ENCODE measurements around the gene EHBP1L1. TPM values are rescaled to one million over a fixed set of nuclear protein-coding genes. Genes with fewer than 3 reads are reported as not detected.

The EHBP1L1 gene
- total RNA-seq, 1 donor from 2014 or later, result 42.6 TPM

- no peak for TF ChIP-seq CTCF (IDR thresholded peaks at IDR 0.05)
- H3K9me3 Mint-ChIP-seq (ENCODE audit: unreplicated experiment), result no peaks in the 10 kb centered on the region
- H3K4me1 Mint-ChIP-seq (ENCODE audit: unreplicated experiment), result peaks cover 39% of the 10 kb centered on the region
Observed at GRCh38 chr11:65553301-65554001, 22.4 kb upstream of the EHBP1L1 start.

GRCh38 chr11:65554057-65554818 lies 21.6 kb upstream of the EHBP1L1 start:
- no peak overlapping the region for H3K4me3 Mint-ChIP-seq (ENCODE audit: unreplicated experiment)
- no peaks in the 10 kb centered on the region for H3K9me3 Mint-ChIP-seq (ENCODE audit: unreplicated experiment)
- TF ChIP-seq CTCF (IDR thresholded peaks at IDR 0.05), result no peak
- no peaks in the 10 kb centered on the region for H3K27me3 Mint-ChIP-seq (ENCODE audit: unreplicated experiment)
- H3K4me1 Mint-ChIP-seq (ENCODE audit: unreplicated experiment), result peaks cover 47% of the 10 kb centered on the region
- no peak for DNase-seq (ENCODE audit: extremely low spot score, unreplicated experiment)
- H3K27ac Mint-ChIP-seq (ENCODE audit: unreplicated experiment), result no peak overlapping the region
- peaks cover 27% of the 10 kb centered on the region for H3K36me3 Mint-ChIP-seq (ENCODE audit: unreplicated experiment)

More at GRCh38 chr11:65553301-65554001, 22.4 kb upstream of the EHBP1L1 start:
- no peak overlapping the region for H3K4me3 Mint-ChIP-seq (ENCODE audit: unreplicated experiment)
- H3K27me3 Mint-ChIP-seq (ENCODE audit: unreplicated experiment), result no peaks in the 10 kb centered on the region
- H3K36me3 Mint-ChIP-seq (ENCODE audit: unreplicated experiment), result peaks cover 34% of the 10 kb centered on the region
- H3K27ac Mint-ChIP-seq (ENCODE audit: unreplicated experiment), result no peak overlapping the region
- DNase-seq (ENCODE audit: extremely low spot score, unreplicated experiment), result no peak

- peak overlapping the region; percentile 96 for H3K27ac Mint-ChIP-seq (ENCODE audit: unreplicated experiment)
- no peak overlapping the region for H3K4me3 Mint-ChIP-seq (ENCODE audit: unreplicated experiment)
Observed at GRCh38 chr11:65554842-65555430, 20.9 kb upstream of the EHBP1L1 start.

GRCh38 chr11:65555693-65556231 lies 20.1 kb upstream of the EHBP1L1 start:
- Mint-ChIP-seq H3K4me3 (ENCODE audit: unreplicated experiment) (peak overlapping the region; percentile 81), H3K9me3 (ENCODE audit: unreplicated experiment) (no peaks in the 10 kb centered on the region), H3K27me3 (ENCODE audit: unreplicated experiment) (no peaks in the 10 kb centered on the region), H3K4me1 (ENCODE audit: unreplicated experiment) (peaks cover 62% of the 10 kb centered on the region), H3K36me3 (ENCODE audit: unreplicated experiment) (peaks cover 20% of the 10 kb centered on the region), H3K27ac (ENCODE audit: unreplicated experiment) (peak overlapping the region; percentile 96)
- TF ChIP-seq CTCF (IDR thresholded peaks at IDR 0.05), result no peak
- DNase-seq (ENCODE audit: extremely low spot score, unreplicated experiment), result no peak

More at GRCh38 chr11:65554842-65555430, 20.9 kb upstream of the EHBP1L1 start:
- no peak for TF ChIP-seq CTCF (IDR thresholded peaks at IDR 0.05)
- H3K36me3 Mint-ChIP-seq (ENCODE audit: unreplicated experiment), result peaks cover 23% of the 10 kb centered on the region
- DNase-seq (ENCODE audit: extremely low spot score, unreplicated experiment), result no peak
- no peaks in the 10 kb centered on the region for H3K9me3 Mint-ChIP-seq (ENCODE audit: unreplicated experiment)
- peaks cover 54% of the 10 kb centered on the region for H3K4me1 Mint-ChIP-seq (ENCODE audit: unreplicated experiment)
- H3K27me3 Mint-ChIP-seq (ENCODE audit: unreplicated experiment), result no peaks in the 10 kb centered on the region

All from osteocyte (in vitro differentiated cells).